ENCODE data around the gene ATG7. TPM values are rescaled to one million over a fixed set of nuclear protein-coding genes. Genes with fewer than 3 reads are reported as not detected.
A peak's percentile ranks its signal among the peaks of the same experiment; 100 is the strongest.

ATG7 gene
- polyA plus RNA-seq, 4 donors: 7.8 to 16.3 (median 11.6) TPM

DNA sequence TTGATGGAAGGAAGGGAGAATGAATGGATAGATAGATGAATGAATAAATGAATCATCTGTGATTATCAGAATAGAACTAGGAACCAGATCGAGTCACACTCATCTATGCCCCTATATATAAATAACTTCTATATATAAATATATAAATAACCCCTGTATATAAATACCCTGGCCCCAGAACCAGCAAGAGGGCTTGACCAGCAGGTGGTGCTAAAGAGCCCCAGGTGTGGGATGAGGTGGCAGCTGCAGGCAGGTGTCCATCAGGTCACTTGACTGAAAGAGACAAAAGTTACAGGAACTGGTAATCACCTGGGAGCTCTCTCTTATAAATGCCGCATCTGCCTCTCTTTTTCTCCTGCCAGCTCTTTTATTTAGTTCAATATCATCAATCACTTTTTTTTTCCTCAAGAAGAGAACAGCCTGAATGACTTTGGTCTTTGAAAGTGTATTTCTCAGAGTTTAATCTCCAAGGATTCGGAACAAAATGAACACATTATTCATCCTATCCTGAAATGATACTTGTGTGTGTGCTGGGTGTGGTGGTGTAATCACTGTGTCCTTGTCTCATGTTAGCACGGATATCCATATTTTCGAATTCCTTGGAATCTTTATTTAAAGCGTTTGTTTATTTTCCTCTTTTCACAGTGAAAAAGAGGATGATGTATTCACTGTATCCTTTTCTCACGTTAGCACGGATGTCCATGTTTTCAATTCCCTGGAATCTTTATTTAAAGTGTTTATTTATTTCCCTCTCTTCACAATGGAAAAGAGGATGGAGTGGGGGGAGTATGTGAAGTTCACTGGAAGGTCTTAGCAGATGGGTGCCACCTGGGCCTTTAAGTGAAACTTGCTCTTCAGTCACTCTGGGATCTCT lies 35.4 kb upstream of the ATG7 start:
- no peaks in the 10 kb centered on the region for H3K27me3 ChIP-seq (ENCODE audit: control insufficient read depth in 3 of 3, insufficient read depth in 3 of 3, low read length in 3 of 3)
- H3K9me3 ChIP-seq (ENCODE audit: control insufficient read depth in 2 of 2, insufficient read depth in 1 of 2, low read depth in 1 of 2, low read length in 1 of 2): no peaks in the 10 kb centered on the region
- no peak overlapping the region for H3K27ac ChIP-seq (ENCODE audit: low read depth in 1 of 3, low read length in 2 of 3)
- 38 to 55% (median 54%) methylated on average over 8 of the region's 8 CpGs for WGBS, 3 donors
- H3K4me1 ChIP-seq (ENCODE audit: control insufficient read depth in 3 of 3, insufficient read depth in 2 of 3, low read depth in 1 of 3, low read length in 2 of 3): no peaks in the 10 kb centered on the region
- no peak overlapping the region for H3K4me3 ChIP-seq (ENCODE audit: low read depth in 1 of 3, low read length in 3 of 3)
- DNase-seq (peak; percentile 74 to 80), FAIRE-seq (no peak)
- H3K36me3 ChIP-seq (ENCODE audit: control insufficient read depth in 3 of 3, insufficient read depth in 2 of 3, low read depth in 1 of 3, low read length in 3 of 3): no peaks in the 10 kb centered on the region

DNA sequence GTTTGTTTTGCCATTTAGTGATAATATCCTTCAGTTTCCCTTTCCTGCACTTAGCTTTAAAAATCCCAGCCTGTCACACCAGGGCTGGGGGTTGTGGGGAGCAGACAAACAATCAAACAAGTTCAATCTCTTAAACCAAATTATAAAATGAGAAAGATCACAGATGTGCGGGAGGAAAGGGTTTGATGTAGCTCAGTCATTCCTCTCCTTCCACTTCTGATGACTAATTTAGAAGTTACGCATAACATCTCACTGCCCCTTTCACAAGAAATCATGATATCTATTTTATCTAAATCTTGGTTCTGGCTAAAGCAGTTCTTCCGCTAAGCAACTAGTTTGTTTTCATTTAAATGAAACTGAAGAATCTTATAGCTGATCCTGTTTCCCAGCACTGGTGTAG lies 34.1 kb upstream of the ATG7 start:
- no peak overlapping the region for H3K4me3 ChIP-seq (ENCODE audit: low read depth in 1 of 3, low read length in 3 of 3)
- H3K36me3 ChIP-seq (ENCODE audit: control insufficient read depth in 3 of 3, insufficient read depth in 2 of 3, low read depth in 1 of 3, low read length in 3 of 3): no peaks in the 10 kb centered on the region
- WGBS, 3 donors: 59 to 88% (median 60%) methylated on average over 3 of the region's 3 CpGs
- DNase-seq (no peak), FAIRE-seq (no peak)
- H3K4me1 ChIP-seq (ENCODE audit: control insufficient read depth in 3 of 3, insufficient read depth in 2 of 3, low read depth in 1 of 3, low read length in 2 of 3): no peaks in the 10 kb centered on the region
- H3K27me3 ChIP-seq (ENCODE audit: control insufficient read depth in 3 of 3, insufficient read depth in 3 of 3, low read length in 3 of 3): no peaks in the 10 kb centered on the region
- no peak overlapping the region for H3K27ac ChIP-seq (ENCODE audit: low read depth in 1 of 3, low read length in 2 of 3)
- H3K9me3 ChIP-seq (ENCODE audit: control insufficient read depth in 2 of 2, insufficient read depth in 1 of 2, low read depth in 1 of 2, low read length in 1 of 2): no peaks in the 10 kb centered on the region

DNA sequence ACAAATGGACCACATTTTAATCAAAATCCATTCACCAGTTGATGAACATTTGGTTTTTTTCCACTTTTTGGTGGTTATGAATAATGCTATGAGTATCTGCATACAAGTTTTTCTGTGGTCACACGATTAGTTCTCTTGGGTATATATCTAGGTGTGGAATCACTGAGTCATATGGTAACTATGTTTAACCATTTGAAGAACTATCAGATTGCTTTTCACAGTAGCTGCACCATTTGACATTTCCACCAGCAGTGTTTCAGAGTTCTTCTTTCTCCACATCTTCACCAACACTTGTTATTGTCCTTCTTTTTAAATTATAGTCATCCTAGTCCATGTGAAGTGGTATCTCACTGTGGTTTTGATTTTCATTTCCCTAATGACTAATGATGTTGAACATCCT lies 33.3 kb upstream of the ATG7 start:
- FAIRE-seq: no peak
- 52 to 74% (median 69%) methylated on average over 1 of the region's 1 CpG for WGBS, 3 donors
- Histone ChIP-seq H3K9me3 (ENCODE audit: control insufficient read depth in 2 of 2, insufficient read depth in 1 of 2, low read depth in 1 of 2, low read length in 1 of 2) (no peaks in the 10 kb centered on the region), H3K36me3 (ENCODE audit: control insufficient read depth in 3 of 3, insufficient read depth in 2 of 3, low read depth in 1 of 3, low read length in 3 of 3) (no peaks in the 10 kb centered on the region), H3K27ac (ENCODE audit: low read depth in 1 of 3, low read length in 2 of 3) (no peak overlapping the region), H3K4me3 (ENCODE audit: low read depth in 1 of 3, low read length in 3 of 3) (no peak overlapping the region), H3K27me3 (ENCODE audit: control insufficient read depth in 3 of 3, insufficient read depth in 3 of 3, low read length in 3 of 3) (no peaks in the 10 kb centered on the region), H3K4me1 (ENCODE audit: control insufficient read depth in 3 of 3, insufficient read depth in 2 of 3, low read depth in 1 of 3, low read length in 2 of 3) (no peaks in the 10 kb centered on the region)
- no peak for DNase-seq

DNA sequence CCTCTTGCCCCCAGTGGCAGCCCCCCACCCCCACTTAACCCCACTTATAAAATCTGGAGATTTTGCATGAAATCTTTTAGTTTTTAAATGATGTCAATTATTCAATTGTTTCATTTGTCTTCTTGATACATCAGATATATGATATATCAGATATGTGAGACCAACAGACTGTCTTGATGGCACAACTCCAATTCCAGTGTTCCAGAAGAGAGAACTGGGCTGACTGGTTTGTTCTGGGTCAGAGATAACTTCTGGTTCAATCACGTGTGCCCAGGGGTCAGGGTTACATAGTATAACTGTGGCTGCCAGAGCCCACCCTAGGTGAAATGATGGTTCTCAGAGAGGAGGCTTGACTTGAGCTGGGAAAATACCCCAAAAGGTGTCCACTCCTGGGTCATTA lies 32.4 kb upstream of the ATG7 start:
- Histone ChIP-seq H3K27me3 (ENCODE audit: control insufficient read depth in 3 of 3, insufficient read depth in 3 of 3, low read length in 3 of 3) (no peaks in the 10 kb centered on the region), H3K9me3 (ENCODE audit: control insufficient read depth in 2 of 2, insufficient read depth in 1 of 2, low read depth in 1 of 2, low read length in 1 of 2) (no peaks in the 10 kb centered on the region), H3K36me3 (ENCODE audit: control insufficient read depth in 3 of 3, insufficient read depth in 2 of 3, low read depth in 1 of 3, low read length in 3 of 3) (no peaks in the 10 kb centered on the region), H3K4me1 (ENCODE audit: control insufficient read depth in 3 of 3, insufficient read depth in 2 of 3, low read depth in 1 of 3, low read length in 2 of 3) (no peaks in the 10 kb centered on the region), H3K27ac (ENCODE audit: low read depth in 1 of 3, low read length in 2 of 3) (no peak overlapping the region), H3K4me3 (ENCODE audit: low read depth in 1 of 3, low read length in 3 of 3) (no peak overlapping the region)
- WGBS, 3 donors: 22 to 63% (median 52%) methylated on average over 1 of the region's 1 CpG
- FAIRE-seq (no peak), DNase-seq (no peak)

DNA sequence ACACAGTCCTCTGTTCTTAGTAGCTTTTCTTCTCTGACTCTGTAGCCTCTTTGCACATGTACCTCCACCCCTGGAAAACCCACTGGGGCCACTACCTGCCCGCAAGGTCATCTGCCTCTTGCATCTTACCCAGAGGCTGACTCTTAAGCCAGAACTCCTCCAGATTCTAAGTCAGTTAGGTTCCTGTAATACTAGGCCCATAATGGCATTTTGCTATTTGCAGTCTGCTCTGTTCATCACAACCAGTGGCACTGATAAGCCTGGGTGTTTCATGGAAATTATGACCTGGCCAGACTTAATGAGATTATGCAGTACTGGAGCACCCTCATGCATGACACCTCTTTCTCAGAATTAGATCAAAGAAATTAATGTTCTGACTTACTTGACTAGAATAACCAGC lies 31.7 kb upstream of the ATG7 start:
- H3K27ac ChIP-seq (ENCODE audit: low read depth in 1 of 3, low read length in 2 of 3): no peak overlapping the region
- H3K27me3 ChIP-seq (ENCODE audit: control insufficient read depth in 3 of 3, insufficient read depth in 3 of 3, low read length in 3 of 3): no peaks in the 10 kb centered on the region
- H3K9me3 ChIP-seq (ENCODE audit: control insufficient read depth in 2 of 2, insufficient read depth in 1 of 2, low read depth in 1 of 2, low read length in 1 of 2): no peaks in the 10 kb centered on the region
- H3K36me3 ChIP-seq (ENCODE audit: control insufficient read depth in 3 of 3, insufficient read depth in 2 of 3, low read depth in 1 of 3, low read length in 3 of 3): no peaks in the 10 kb centered on the region
- H3K4me3 ChIP-seq (ENCODE audit: low read depth in 1 of 3, low read length in 3 of 3): no peak overlapping the region
- 95 to 96% (median 96%) methylated on average over 1 of the region's 1 CpG for WGBS, 3 donors
- DNase-seq (no peak), FAIRE-seq (no peak)
- no peaks in the 10 kb centered on the region for H3K4me1 ChIP-seq (ENCODE audit: control insufficient read depth in 3 of 3, insufficient read depth in 2 of 3, low read depth in 1 of 3, low read length in 2 of 3)

DNA sequence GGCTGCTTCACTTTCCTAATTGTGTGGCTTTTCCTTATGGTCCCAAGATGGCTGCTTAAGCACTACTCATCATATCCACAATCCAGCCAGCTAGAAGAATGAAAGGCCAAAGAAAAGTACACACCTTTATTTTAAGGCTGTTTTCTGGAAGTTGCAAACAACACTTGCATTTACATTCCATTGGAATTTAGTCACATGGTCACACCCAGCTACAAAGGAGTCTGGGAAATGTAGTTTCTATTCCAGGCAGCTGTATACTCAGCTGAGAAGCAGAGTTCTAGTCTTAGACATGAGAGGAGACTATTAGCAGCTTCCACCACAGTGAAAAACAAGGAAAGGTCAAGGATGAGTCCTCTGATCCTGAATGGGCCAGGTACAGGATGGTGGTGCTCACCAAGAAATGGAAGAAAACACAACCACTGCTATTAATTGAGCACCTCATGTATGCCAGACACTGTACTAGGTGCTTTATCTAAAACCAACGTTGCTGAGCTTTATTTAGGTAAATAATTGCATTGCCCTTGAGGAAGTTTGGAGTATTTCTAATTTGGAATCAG lies 28.0 kb upstream of the ATG7 start:
- FAIRE-seq (no peak), DNase-seq (peak in 1 of 2 donors; percentile 26)
- no peak overlapping the region for H3K27ac ChIP-seq (ENCODE audit: low read depth in 1 of 3, low read length in 2 of 3)
- no peak overlapping the region for H3K4me3 ChIP-seq (ENCODE audit: low read depth in 1 of 3, low read length in 3 of 3)
- H3K4me1 ChIP-seq (ENCODE audit: control insufficient read depth in 3 of 3, insufficient read depth in 2 of 3, low read depth in 1 of 3, low read length in 2 of 3): no peaks in the 10 kb centered on the region
- H3K27me3 ChIP-seq (ENCODE audit: control insufficient read depth in 3 of 3, insufficient read depth in 3 of 3, low read length in 3 of 3): no peaks in the 10 kb centered on the region
- 35 to 59% (median 50%) methylated on average over 1 of the region's 1 CpG for WGBS, 3 donors
- H3K36me3 ChIP-seq (ENCODE audit: control insufficient read depth in 3 of 3, insufficient read depth in 2 of 3, low read depth in 1 of 3, low read length in 3 of 3): peaks cover 0 to 2% (median 0%) of the 10 kb centered on the region in 3 donors
- H3K9me3 ChIP-seq (ENCODE audit: control insufficient read depth in 2 of 2, insufficient read depth in 1 of 2, low read depth in 1 of 2, low read length in 1 of 2): no peaks in the 10 kb centered on the region

DNA sequence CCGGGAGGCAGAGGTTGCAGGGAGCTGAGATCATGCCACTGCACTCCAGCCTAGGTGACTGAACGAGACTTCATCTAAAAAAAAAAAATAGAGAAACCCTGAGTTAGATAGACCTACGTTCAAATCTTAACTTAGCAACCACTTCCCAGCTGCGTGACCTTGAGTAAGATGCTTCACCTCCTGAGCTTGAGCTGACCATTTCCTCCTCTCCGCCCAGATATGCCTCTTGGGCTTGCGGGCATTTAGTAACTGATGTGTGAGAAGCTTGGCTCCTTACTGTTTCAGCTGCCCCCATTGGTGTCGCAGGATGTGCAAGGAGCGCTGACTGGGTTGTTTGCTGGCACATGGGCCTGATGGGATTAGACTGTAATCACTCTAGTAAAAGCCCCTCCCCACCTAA lies 26.9 kb upstream of the ATG7 start:
- H3K27me3 ChIP-seq (ENCODE audit: control insufficient read depth in 3 of 3, insufficient read depth in 3 of 3, low read length in 3 of 3): no peaks in the 10 kb centered on the region
- peaks cover 0 to 2% (median 0%) of the 10 kb centered on the region in 3 donors for H3K36me3 ChIP-seq (ENCODE audit: control insufficient read depth in 3 of 3, insufficient read depth in 2 of 3, low read depth in 1 of 3, low read length in 3 of 3)
- WGBS, 3 donors: 85 to 90% (median 89%) methylated on average over 8 of the region's 8 CpGs
- no peaks in the 10 kb centered on the region for H3K9me3 ChIP-seq (ENCODE audit: control insufficient read depth in 2 of 2, insufficient read depth in 1 of 2, low read depth in 1 of 2, low read length in 1 of 2)
- no peak overlapping the region for H3K27ac ChIP-seq (ENCODE audit: low read depth in 1 of 3, low read length in 2 of 3)
- H3K4me1 ChIP-seq (ENCODE audit: control insufficient read depth in 3 of 3, insufficient read depth in 2 of 3, low read depth in 1 of 3, low read length in 2 of 3): no peaks in the 10 kb centered on the region
- DNase-seq: no peak
- H3K4me3 ChIP-seq (ENCODE audit: low read depth in 1 of 3, low read length in 3 of 3): no peak overlapping the region
- FAIRE-seq: no peak

DNA sequence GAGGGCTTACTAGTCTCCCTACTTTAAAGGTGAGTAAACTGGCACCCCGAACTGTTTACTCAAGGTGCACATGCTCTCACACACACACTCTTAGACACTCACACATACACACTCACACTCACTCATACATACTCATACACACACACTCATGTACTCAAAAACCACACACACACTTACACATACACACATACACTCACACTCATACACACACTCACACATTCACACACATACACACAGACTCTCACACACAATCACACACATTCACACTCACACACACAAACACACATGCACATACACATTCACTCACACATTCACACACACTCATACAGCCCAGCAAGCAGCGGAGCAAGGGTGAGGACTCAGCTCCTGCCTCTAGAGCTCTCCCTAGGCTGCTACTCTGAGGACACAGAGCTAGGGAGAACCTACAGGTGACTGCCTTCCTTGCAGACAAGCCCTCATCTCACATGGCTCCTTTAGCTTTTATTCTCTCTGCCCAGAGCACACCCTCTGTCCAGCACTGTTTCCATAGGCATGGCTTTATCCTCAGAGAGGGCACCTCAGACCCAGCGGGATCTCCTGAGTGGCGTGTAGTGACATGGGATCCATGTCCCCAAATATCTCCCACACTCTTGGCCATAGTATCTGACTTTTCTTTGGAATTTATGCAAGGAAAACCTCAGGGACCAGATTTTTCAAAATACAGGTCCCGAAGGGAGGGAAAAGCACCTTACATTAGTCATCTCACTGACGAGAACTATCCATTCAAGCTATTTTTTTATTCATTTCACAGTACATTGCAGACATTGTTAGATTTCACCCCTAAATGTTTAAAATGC lies 26.2 kb upstream of the ATG7 start:
- no peak for FAIRE-seq
- H3K4me1 ChIP-seq (ENCODE audit: control insufficient read depth in 3 of 3, insufficient read depth in 2 of 3, low read depth in 1 of 3, low read length in 2 of 3): no peaks in the 10 kb centered on the region
- no peak for DNase-seq
- H3K36me3 ChIP-seq (ENCODE audit: control insufficient read depth in 3 of 3, insufficient read depth in 2 of 3, low read depth in 1 of 3, low read length in 3 of 3): peaks cover 0 to 2% (median 0%) of the 10 kb centered on the region in 3 donors
- no peak overlapping the region for H3K4me3 ChIP-seq (ENCODE audit: low read depth in 1 of 3, low read length in 3 of 3)
- H3K27ac ChIP-seq (ENCODE audit: low read depth in 1 of 3, low read length in 2 of 3): no peak overlapping the region
- no peaks in the 10 kb centered on the region for H3K9me3 ChIP-seq (ENCODE audit: control insufficient read depth in 2 of 2, insufficient read depth in 1 of 2, low read depth in 1 of 2, low read length in 1 of 2)
- no peaks in the 10 kb centered on the region for H3K27me3 ChIP-seq (ENCODE audit: control insufficient read depth in 3 of 3, insufficient read depth in 3 of 3, low read length in 3 of 3)
- WGBS, 3 donors: 89 to 93% (median 89%) methylated on average over 6 of the region's 6 CpGs
